GM19043 (cell line): ENCODE data around the gene C10orf90.

Experiments used
- ATAC-seq: cut with Tn5 transposase; IDR thresholded peaks from one replicate; pipeline ENCODE4 v1.9.1; 2021; ENCODE audit warnings: low read depth; ENCODE audit not compliant: unreplicated experiment

C10orf90 gene

DNA sequence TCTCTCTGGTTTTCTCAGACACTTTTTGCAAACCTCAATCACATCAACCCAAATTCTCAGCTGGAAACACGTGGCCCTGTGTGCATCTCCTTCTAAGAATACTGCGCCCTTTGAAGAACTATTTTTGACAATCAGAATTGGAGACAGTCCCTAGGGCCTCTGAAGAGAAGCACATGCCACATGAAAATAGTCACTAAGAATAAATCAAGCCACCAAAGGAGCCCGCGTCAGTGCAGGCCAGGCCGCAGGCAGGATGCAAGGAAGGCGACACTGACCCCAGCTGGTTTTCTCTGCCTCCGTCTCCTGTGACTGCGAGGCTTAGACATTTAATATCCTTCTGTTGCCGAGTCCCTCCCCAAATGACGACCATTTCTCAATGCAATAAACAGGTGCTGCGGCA lies 194.2 kb downstream of the C10orf90 start:
- ATAC-seq = no peak

- no peak for ATAC-seq
Observed at GRCh38 chr10:126475074-126475691, 195.3 kb downstream of the C10orf90 start.

DNA sequence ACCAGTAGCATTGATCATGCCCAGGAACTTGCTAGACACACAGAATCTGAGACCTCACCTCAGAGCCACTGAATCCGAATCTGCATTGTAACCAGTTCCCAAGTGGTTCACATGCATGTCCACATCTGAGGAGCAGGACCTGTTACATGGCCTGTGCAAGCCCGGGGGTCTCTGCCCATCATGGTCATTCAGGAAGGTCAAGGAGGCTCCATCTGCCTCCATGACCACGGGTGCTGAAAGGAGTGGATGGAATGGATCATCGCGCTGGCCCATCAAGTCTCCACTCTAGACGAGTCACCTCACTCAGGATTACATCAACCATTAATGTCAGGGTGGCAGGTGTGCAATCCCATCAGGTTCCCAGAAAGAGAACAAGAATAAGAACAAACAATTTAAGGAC lies 196.5 kb downstream of the C10orf90 start:
- no peak for ATAC-seq

DNA sequence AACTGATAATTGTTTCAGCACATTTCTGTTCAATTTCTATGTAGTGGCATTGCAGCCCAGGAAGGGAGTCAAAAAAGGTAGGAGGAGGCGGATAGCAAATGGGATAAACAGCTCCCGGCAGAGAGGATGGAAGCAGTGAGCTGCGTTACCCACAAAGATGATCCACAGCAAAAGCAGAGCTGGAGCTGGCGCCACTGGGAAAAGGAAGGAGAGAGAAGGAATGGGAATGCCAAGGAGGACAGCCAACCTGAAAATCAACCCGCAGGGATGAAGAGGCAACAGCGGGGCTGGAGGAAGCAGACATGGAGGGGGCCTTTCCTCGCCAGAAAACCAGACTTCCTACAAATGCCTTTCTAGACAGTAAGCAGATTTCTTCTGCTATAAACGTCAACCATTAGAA lies 199.5 kb downstream of the C10orf90 start:
- ATAC-seq = no peak

DNA sequence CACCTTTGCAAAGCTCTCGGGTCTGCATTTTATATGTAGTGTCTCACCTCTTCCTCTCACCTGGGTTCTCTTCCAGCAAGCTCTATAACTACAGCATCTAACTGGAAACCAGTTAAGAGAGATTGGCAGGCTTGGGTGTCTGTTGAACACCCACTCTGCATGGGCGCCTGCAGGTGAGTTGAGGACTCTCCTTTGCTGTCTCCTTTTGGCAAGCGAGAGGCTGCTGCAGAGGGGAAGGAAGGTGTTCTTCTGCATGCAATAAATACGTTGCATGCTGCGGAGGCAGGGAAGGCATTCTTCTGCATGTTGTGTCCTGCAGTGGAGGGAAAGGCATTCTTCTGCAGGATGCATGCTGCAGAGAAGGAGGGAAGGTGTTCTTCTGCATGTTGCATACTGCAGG lies 200.8 kb downstream of the C10orf90 start:
- no peak for ATAC-seq

DNA sequence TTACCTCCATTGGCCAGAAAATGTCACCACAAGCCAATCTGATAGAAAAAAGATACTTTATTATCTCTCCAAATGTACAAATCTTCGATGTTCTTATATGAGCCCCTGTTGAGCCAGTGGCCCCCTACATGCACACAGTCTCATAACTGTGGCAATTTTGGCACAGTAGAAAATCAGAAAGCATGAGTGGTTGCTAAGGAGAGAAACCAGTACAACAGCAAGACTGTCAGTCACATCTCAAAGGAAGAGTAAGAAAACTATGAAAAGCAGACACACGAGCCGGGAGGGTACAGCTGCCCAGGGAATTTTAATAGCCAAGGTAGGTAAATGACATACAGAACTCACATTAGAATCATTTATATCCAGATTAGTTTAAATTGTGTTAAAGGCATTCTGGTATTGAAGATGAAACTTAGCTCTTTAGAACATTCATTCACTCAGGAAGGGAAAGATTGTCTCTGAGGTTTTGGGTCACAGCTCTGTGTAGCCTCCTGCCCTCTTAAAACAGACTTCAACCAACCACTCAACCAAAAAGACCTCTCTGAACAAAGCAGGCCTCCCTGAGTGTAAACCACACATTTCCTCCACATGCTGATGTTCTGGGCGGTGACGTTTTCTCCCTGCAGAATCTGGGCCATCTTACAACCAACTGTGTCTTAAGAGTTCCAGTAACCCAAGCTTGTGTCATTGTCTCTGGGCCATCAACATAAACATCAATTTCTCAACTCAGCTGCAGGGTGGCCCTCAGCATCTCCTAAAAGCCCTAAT lies 201.4 kb downstream of the C10orf90 start:
- ATAC-seq = no peak

GRCh38 chr10:126468467-126468866 lies 202.0 kb downstream of the C10orf90 start:
- no peak for ATAC-seq

- ATAC-seq = no peak
Observed at GRCh38 chr10:126465771-126466170, 204.7 kb downstream of the C10orf90 start.

- no peak for ATAC-seq
Observed at GRCh38 chr10:126463286-126463685, 207.2 kb downstream of the C10orf90 start.

DNA sequence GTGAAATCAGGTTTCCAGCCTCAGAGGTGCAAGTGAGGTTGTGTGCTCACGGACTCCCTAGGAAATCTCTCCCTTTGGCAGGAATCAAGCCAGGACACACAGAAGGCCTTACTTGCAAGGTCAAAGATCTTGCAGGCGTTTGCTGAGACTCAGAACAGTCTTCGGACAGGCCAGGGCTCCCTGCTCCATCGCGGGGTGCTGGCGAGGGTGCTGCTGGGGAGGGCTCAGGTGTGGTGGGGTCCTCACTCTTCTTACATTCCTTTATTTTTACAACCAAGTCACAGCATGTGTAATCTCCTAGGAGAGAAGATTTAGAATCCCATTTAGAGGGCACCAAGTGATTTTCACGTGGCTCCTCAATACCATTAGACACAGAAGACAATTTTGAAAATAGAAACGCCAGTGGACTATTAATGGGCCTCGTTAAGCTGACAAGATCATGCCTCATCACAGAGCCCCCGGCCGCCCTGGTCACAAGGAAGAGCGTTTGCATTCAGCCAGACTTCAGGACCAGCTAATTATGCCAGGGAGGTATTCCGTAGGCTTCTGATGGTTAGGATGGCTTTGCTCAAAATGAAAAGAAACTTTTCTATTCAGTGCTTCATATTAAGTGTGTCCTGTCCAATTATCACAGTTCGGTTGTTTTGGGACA lies 209.1 kb downstream of the C10orf90 start:
- ATAC-seq = no peak

- ATAC-seq = no peak
Observed at GRCh38 chr10:126459878-126460481, 210.5 kb downstream of the C10orf90 start.

DNA sequence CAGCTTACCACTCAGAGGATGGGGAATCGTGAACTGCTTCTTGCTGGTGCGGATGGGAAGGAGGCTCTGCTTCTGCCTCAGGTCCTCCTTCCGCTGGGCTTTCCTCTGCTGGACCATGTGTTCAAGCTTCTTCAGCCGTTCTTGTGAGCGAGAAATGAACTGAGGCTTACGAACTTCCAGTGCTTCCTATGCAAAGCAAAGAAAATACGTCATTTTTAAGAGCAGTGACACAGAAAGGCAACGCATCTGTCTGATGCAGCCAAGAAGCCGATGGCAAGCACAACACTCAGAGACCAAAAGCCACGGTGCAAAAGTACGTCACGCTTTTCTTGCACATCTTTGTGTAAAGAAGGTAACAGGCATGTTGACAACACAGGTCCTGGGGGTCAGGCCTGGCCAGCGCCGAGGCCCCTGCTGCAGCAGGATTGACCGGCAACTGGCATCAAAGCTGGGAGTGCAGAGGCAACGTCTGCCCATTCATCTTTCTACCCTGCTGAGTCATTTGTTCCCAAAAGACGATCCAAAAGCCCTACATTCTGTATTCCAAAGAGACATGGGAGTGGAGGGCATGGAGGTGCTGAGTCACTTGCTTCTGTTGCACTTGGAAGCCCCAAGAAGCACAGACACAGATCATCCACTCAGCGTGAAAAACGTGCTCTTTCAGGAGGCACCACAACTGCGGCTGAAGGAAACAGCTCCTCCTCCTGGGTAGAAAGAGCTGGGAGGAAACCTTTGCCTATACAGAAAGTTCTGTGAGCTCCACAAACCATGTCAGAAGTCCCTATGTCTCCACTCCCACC lies 211.3 kb downstream of the C10orf90 start:
- no peak for ATAC-seq

GRCh38 chr10:126458466-126458865 lies 212.0 kb downstream of the C10orf90 start:
- no peak for ATAC-seq

- no peak for ATAC-seq
Observed at GRCh38 chr10:126456632-126457031, 213.9 kb downstream of the C10orf90 start.

DNA sequence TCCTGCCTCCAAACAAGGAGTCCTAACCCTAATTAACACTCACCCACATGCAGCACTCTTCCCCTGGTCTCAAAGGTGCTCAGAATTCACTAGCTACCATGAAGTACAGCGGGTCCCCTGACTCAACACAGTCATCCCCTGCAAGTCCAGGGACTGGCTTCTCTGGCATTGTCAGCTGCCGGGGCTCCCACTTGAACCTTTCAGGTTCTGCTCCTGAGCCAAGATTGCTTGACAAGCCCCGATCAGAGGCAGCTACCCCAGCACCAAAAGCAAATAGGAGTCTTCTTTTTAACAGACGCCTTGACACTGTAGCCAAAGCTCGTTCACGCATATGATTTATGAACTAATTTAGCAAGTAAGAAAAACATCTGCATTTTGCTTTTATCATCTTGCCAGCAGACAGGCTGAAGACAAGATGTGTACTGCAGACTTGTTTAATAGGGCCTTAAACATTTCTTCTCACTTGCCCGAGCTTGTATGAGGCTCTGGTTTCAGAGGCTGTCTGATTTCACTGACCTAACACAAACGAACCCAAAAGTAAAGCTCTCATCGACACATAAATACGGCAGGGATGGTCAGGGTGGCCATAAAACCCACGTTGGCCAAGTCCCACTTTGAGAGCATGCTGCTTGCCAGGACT lies 214.6 kb downstream of the C10orf90 start:
- no peak for ATAC-seq

GRCh38 chr10:126455036-126455765 lies 215.3 kb downstream of the C10orf90 start:
- ATAC-seq = no peak

- ATAC-seq = no peak
Observed at GRCh38 chr10:126454045-126454751, 216.3 kb downstream of the C10orf90 start.

- ATAC-seq = no peak
Observed at GRCh38 chr10:126452245-126452644, 218.2 kb downstream of the C10orf90 start.

GRCh38 chr10:126448091-126448490 lies 222.4 kb downstream of the C10orf90 start:
- ATAC-seq = no peak
